GM12874 (cell line): ENCODE measurements around the gene AMBRA1.

ENCODE experiments used
- CTCF ChIP-seq: IDR thresholded peaks from 2 replicates; pipeline ENCODE4 v1.5.1; 2011; ENCODE audit warnings: low read depth, mild to moderate bottlenecking, control low read depth, low read length, moderate library complexity; ENCODE audit not compliant: insufficient read depth

Gene AMBRA1

GRCh38 chr11:46639197-46639839 is 45.5 kb upstream of the AMBRA1 start:
- no peak for TF ChIP-seq CTCF

- no peak for TF ChIP-seq CTCF
These were observed 43.7 kb upstream of the AMBRA1 start for GRCh38 chr11:46637546-46637945.

- no peak for TF ChIP-seq CTCF
These were observed 41.8 kb upstream of the AMBRA1 start for GRCh38 chr11:46635557-46636139.

- TF ChIP-seq CTCF = no peak
These were observed 39.7 kb upstream of the AMBRA1 start for GRCh38 chr11:46633291-46634217.

GRCh38 chr11:46632502-46632901 is 38.7 kb upstream of the AMBRA1 start:
- no peak for TF ChIP-seq CTCF

- TF ChIP-seq CTCF = no peak
These were observed 37.9 kb upstream of the AMBRA1 start for GRCh38 chr11:46631676-46632075.

GRCh38 chr11:46630237-46630636 is 36.4 kb upstream of the AMBRA1 start:
- TF ChIP-seq CTCF = no peak
